Fibroblast of pulmonary artery (primary cell): ENCODE measurements around the gene CREM.

Experiments
- DNase-seq: peaks from one replicate; pipeline ENCODE4 v3.0.0-alpha.2; 2010; ENCODE audit warnings: low read depth
- H3K4me3 ChIP-seq: replicated peaks from 2 replicates; pipeline ENCODE4 v1.5.1; 2011; ENCODE audit warnings: low read depth, mild to moderate bottlenecking, control low read depth, low read length, moderate library complexity
- CTCF ChIP-seq: IDR thresholded peaks from 2 replicates; pipeline ENCODE4 v1.5.1; 2011; ENCODE audit warnings: mild to moderate bottlenecking, control low read depth, low read length, inconsistent platforms; ENCODE audit errors: missing control alignments

The CREM gene

GRCh38 chr10:35191523-35191922 lies 64.9 kb downstream of the CREM start:
- DNase-seq: peak; percentile 65
- no peak for TF ChIP-seq CTCF
- H3K4me3 ChIP-seq: no peak overlapping the region

- no peak for TF ChIP-seq CTCF
- H3K4me3 ChIP-seq: no peak overlapping the region
- peak; percentile 48 for DNase-seq
Measured at GRCh38 chr10:35192645-35193249, 66.1 kb downstream of the CREM start.

GRCh38 chr10:35194471-35194870 lies 67.8 kb downstream of the CREM start:
- DNase-seq: no peak
- TF ChIP-seq CTCF: no peak
- no peak overlapping the region for H3K4me3 ChIP-seq

DNA sequence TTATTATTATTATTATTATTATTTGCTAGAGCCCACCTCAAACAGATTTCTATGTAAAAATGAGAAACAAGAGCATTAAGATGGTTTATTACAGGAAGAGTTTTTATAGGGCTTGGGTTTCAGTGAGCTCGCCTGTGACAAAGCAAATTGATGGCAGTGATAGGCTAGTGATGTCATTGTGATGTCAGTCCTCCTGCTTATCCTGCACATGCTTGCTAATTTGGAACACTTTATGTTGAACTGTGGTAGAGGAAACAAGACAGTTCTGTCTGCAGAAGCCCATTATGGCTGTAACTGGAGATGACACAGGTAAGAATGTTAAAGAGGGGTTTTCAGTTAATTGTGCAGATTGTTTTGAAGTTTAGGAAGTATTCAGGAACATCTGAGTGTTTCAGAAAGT lies 68.3 kb downstream of the CREM start:
- DNase-seq: peak; percentile 84
- peak overlapping the region; percentile 62 for H3K4me3 ChIP-seq
- TF ChIP-seq CTCF: no peak

- peak; percentile 88 for TF ChIP-seq CTCF
- peak; percentile 99 for DNase-seq
- H3K4me3 ChIP-seq: peak overlapping the region; percentile 62
Measured at GRCh38 chr10:35195361-35196306, 69.0 kb downstream of the CREM start.

GRCh38 chr10:35200487-35200886 lies 73.8 kb downstream of the CREM start:
- no peak for TF ChIP-seq CTCF
- no peak for DNase-seq
- no peak overlapping the region for H3K4me3 ChIP-seq
